GM12873 (cell line): ENCODE measurements around the gene RBM10.
A peak's percentile ranks its signal among the peaks of the same experiment; 100 is the strongest.

ENCODE experiments used
- TF ChIP-seq, protein P1 (sequence below): IDR thresholded peaks from 2 replicates; pipeline ENCODE4 v1.5.1; 2012; ENCODE audit warnings: low read depth, mild to moderate bottlenecking, moderate library complexity, low read length, control low read depth; ENCODE audit not compliant: insufficient read depth; ENCODE audit errors: missing control alignments

RBM10 gene, protein sequence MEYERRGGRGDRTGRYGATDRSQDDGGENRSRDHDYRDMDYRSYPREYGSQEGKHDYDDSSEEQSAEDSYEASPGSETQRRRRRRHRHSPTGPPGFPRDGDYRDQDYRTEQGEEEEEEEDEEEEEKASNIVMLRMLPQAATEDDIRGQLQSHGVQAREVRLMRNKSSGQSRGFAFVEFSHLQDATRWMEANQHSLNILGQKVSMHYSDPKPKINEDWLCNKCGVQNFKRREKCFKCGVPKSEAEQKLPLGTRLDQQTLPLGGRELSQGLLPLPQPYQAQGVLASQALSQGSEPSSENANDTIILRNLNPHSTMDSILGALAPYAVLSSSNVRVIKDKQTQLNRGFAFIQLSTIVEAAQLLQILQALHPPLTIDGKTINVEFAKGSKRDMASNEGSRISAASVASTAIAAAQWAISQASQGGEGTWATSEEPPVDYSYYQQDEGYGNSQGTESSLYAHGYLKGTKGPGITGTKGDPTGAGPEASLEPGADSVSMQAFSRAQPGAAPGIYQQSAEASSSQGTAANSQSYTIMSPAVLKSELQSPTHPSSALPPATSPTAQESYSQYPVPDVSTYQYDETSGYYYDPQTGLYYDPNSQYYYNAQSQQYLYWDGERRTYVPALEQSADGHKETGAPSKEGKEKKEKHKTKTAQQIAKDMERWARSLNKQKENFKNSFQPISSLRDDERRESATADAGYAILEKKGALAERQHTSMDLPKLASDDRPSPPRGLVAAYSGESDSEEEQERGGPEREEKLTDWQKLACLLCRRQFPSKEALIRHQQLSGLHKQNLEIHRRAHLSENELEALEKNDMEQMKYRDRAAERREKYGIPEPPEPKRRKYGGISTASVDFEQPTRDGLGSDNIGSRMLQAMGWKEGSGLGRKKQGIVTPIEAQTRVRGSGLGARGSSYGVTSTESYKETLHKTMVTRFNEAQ

DNA sequence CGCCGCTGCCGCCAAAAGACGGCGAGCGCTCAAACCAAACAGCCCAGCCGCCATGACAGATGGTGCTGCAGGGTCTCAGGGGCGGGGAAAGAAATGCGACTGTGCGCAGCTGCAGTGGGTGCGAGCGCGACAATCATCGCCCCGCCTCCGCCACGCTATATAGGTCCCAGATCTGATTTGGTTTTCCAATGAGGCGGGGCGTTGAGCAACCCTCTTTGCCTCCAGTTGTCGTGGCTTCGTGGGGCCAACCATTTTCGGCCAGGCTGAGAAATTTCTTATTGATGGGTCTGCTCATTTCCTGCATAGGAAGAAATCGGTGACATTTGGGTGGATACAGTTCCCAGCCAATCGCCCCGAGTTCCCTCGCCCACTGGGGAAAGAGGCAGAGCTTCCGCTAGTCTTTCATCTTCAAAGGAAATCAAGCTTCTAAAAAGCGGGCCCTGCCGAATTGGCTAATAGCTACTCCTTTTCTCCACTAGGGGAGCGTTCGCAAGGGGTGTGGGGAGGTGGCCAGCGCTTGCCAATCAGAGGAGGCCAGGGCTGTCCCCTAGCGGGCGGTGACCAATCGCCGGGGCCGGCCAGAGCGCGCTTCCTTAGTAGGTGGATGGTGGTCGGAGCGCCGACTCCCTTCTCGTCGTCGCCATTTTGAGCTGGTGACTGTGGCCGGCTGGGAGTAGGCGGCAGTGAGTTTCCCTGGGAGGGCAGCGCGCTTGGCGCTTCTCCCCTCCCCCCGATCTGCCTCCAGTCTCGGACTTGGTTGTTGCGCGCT, at the start of gene RBM10, which contains the start of gene NDUFB11:
Gene RBM10, plus strand, starts transcription at position 596 of the 769 bp plus-strand sequence. CDS start 2,261 bp downstream, outside the sequence.
Gene NDUFB11, minus strand, starts transcription at position 77 of the 769 bp plus-strand sequence. Its CDS starts 23 bp downstream, at position 54.
- TF ChIP-seq, protein P1, sequence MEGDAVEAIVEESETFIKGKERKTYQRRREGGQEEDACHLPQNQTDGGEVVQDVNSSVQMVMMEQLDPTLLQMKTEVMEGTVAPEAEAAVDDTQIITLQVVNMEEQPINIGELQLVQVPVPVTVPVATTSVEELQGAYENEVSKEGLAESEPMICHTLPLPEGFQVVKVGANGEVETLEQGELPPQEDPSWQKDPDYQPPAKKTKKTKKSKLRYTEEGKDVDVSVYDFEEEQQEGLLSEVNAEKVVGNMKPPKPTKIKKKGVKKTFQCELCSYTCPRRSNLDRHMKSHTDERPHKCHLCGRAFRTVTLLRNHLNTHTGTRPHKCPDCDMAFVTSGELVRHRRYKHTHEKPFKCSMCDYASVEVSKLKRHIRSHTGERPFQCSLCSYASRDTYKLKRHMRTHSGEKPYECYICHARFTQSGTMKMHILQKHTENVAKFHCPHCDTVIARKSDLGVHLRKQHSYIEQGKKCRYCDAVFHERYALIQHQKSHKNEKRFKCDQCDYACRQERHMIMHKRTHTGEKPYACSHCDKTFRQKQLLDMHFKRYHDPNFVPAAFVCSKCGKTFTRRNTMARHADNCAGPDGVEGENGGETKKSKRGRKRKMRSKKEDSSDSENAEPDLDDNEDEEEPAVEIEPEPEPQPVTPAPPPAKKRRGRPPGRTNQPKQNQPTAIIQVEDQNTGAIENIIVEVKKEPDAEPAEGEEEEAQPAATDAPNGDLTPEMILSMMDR = peak; percentile 61

DNA sequence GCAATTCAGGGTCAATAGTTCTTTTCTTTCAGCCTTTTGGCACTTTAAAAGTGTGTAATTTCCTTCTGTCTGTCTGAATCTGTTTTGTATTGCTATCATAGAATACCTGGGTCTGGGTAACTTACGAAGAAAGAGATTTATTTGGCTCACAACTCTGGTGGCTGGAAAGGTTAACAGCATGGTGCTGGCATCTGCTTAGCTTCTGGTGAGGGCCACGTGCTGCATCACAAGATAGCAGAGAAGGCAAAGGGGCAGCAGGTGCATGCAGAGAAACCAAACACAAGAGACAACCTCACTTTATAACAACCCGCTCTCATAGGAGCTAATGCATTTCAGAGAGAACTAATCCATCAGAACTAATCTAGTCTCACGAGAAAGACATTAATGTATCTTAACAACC, 48.0 kb upstream of the RBM10 start:
- TF ChIP-seq, protein P1 = no peak

DNA sequence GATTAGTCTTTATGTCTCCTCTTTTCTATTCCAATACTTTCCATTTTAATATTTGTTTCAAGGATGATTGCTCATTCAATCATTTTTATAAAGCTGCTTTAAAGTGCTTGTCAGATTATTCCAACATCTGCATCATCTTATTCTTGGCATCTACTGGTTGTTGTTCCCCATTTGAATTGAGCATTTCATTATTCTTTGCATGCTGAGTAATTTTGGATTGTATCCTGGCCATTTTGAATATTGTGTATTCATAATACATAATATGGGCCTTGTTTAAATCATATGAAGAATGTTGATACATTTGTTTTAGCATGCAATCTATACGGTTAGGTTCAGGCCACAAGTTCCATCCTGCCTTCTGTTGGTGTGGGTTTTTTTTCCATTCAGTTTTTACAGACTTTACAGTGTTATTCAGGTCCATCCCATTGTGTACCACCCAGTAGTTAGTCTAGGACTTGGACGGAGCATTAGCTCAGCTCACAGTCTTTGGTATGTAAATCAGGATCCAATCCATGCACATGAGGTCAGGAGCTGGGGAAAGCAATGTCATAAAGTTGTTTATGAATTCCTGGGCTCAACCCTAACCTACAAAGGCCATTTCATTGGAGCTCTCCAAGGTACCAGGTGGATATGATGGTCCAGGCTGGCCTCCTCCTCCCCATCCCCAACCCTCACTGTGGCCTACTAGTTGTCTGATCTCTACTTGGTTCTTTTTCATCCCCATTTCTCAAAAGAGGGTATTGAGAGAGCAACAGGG, 46.5 kb upstream of the RBM10 start:
- TF ChIP-seq, protein P1 = no peak

DNA sequence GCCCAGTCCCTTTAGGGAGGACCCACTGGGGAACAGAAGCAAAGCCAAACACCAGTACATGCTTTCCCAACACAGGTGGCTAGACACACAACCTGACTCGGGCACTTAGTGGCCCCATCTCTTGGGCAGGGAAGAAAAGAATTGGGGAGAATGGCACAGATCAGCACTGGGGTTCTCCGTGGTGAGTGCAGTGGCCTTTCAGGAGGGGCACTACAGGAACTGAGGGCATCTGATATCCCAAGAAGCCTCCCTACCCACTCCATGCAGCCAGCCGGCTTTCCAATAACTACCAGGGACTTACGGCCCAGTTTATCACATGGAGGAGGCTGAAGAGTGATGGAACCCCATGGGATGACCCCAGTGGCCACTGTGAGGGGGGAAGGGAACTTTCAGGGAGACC, 43.8 kb upstream of the RBM10 start:
- TF ChIP-seq, protein P1 = no peak

DNA sequence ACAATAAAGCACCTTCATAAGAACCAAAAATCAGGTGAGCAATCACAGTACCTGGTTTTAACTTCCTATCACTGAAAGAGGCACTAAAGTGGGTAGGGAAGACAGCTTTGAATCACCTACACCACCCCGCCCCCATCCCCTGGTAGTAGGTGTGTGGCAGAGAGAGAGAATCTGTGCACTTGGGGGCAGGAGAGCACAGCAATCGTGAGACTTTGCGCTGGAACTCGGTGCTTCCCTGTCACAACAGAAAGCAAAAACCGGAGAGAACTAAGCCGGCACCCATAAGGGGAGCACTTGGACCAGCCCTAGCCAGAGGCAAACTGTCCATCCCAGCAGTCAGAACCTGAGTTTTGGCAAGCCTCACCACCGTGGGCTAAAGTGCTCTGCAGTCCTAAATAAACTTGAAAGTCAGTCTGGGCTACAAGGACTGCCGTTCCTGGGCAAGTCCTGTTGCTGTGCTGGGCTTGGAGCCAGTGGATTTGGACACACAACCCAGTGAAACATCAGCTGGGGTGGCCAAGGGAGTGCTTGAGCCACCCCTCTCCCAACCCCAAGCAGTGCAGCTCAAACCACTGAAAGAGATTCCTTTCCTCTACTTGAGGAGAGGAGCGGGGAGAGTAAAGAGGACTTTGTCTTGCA, 32.6 kb upstream of the RBM10 start:
- TF ChIP-seq, protein P1 = no peak

DNA sequence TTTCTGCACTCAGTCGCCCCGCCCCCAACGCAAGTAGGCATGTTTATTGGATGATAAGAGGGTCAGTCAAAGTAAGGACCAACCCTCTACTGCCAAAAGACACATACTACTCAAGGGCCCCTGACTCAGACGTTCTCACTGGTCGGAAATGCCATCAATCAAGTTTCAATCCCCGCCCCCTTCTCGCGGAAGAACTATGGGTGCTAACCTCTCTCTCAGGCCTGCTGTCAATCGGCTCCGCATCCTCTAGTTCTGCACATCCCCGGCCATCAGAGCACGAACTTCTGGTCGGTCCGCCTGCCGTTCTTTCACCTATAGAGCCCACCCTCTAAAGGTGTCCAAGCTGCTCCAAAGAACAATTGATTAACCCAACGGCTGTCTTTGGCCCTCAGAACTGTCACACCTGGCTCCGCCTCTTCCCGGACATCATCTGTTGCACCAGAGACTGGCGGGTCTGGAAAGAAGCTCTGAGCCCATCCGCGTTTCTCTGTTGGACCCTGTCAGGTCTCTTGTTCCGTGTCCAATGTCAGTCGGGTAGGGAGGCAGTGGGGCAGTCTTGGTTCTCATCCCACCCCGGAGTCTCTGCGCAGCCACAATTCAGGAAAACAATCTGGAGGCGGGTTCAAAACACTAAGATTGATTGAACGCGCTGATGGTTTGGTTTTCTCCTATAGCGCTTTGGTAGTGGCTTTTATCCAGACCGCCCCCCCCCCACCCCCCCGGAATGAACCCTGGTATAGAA, 15.7 kb upstream of the RBM10 start:
- TF ChIP-seq, protein P1 = no peak
